ENCODE data around the gene CUEDC1.

- TF ChIP-seq EZH2phosphoT487 (IDR thresholded peaks at IDR 0.05; ENCODE audit: insufficient read depth, low read depth): no peak
- no peak for TF ChIP-seq EZH2 (IDR thresholded peaks at IDR 0.05; ENCODE audit: insufficient read depth, poor library complexity, severe bottlenecking)
Measured at GRCh38 chr17:57876866-57877237, 78.4 kb downstream of the CUEDC1 start.
